ENCODE measurements around the gene GDPD1.
"Not testable (repeated sequence)": the region's sequence is repeated elsewhere in the genome, so short reads cannot be mapped to it uniquely, and the experiment has no call there.

GDPD1 gene

GRCh38 chr17:59254742-59255141, 34.4 kb downstream of the GDPD1 start:
- no peak for DNase-seq

DNA sequence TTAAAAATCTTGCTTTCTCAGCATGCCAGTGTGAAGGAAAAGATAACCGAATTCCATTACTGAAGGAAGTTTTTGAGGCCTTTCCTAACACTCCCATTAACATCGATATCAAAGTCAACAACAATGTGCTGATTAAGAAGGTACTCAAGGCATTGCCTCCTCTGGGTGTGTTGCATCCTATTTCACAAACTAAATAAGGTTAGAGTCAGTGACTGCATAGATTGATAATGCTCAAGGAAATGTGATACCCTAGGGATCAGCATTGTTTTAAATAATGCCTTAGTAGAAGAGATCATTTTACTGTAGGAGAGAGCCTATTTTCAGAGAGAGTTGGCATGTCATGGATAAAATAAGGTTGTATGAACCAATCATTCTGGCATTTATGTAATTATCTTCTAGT, 36.8 kb downstream of the GDPD1 start:
- no peak for DNase-seq

GRCh38 chr17:59260722-59261121, 40.4 kb downstream of the GDPD1 start:
- no peak for DNase-seq

DNA sequence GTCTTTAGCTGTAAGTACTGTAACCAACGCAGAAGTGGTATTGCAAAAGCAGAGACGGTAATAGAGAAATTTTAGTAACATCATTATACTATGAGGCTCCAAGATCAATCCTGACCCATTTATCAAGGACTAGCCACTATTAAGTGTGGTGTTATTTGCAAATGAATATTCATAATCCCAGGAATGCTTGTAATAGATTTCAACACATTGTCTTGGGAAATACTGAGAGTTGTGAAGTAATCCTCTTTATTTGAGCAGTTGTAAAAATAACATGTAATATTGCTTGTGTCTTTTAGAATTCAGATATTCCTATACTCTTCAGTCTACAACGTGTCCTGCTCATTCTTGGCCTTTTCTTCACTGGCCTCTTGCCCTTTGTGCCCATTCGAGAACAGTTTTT, 46.4 kb downstream of the GDPD1 start:
- DNase-seq = peak in 2 of 4 experiments; percentile 17 to 41

DNA sequence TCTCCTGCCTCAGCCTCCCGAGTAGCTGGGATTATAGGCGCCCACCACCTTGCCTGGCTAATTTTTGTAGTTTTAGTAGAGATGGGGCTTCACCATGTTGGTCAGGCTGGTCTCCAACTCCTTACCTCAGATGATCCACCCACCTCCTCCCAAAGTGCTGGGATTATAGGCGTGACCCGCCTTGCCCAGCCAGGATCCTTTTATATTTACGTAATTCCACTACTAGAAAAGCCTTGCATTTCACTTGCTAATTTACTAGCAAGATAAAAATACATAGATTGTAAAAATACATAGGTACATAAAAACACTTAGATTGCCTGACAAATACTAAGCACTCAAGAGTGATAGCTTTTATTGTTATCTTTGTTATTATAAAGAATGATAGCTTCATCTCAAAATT, 47.5 kb downstream of the GDPD1 start:
- no peak for DNase-seq

DNA sequence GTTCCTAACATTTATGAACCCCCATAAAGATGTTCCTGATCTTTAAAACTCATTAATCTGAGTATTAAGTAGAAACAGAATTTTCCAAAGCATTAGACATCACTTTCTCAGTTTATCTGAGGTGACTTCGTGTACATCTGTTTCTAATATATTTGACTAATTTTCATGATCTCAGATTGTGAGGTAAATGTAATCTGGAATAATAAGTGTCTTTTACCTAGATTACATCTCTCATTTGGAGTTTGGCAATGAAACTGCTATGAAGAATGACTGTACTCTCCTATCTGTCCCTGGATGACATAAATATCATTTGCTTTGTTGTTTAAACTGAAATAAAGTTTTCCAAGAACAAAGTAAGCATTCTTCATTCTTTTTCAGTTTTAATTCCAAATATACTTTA, 55.3 kb downstream of the GDPD1 start:
- no peak for DNase-seq

DNA sequence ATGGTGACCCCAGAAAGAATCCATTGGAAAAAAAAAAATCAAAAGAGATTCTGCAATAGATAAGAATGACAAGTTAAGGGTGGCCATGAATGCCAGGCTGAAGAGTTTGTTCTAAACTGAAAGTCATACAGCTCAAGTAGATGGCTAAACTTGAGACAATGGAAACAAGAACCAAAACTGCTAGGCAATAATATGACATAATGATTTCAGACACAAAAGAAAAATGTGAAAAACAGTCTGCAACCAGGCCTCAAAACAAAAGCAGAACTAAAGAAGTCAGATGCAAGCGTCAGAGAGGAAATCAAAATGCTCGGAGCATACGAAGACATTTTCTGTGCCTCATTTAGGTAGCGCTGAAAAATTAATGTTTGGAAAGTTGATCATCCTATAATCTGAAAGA, 56.7 kb downstream of the GDPD1 start:
- DNase-seq = peak; percentile 62 to 90 (median 75)

- DNase-seq = peak; percentile 34 to 85 (median 60)
Observed at GRCh38 chr17:59278406-59278805, 58.1 kb downstream of the GDPD1 start.

GRCh38 chr17:59284317-59284716, 64.0 kb downstream of the GDPD1 start:
- no peak for DNase-seq

DNA sequence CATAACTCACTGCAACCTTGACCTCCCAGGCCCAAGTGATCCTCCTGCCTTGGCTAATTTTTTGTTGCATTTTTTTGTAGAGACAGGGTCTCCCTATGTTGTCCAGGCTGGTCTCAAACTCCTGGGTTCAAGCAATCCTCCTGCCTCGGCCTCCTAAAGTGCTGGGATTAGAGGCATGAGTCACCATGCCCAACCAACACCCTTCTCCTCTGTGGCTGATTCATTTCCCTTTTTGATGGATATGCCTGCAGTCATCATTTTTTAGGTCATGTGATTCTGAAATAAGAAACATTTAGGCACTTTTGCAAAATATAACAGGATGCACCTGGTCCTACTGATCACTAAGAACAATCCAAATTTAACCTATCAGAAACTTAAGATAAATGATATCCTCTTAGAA, 67.1 kb downstream of the GDPD1 start:
- peak in 2 of 4 experiments; percentile 42 to 86 for DNase-seq

GRCh38 chr17:59287891-59288290, 67.6 kb downstream of the GDPD1 start:
- DNase-seq = peak in 2 of 4 experiments; percentile 18 to 53

DNA sequence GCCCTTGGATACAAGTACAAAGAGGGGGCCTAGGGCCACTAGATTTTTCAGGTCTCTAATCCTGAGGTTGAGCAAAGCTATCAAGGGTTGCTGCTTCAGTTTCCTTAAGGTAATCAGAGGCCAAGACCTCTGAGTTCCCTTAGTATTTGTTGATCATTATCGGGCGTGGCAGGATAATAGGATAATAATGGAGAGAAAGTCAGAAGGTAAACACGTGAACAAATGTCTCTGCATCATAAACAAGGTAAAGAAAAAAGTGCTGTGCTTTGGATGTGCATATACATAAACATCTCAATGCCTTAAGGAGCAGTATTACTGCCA, 69.6 kb downstream of the GDPD1 start:
- DNase-seq = no peak

DNA sequence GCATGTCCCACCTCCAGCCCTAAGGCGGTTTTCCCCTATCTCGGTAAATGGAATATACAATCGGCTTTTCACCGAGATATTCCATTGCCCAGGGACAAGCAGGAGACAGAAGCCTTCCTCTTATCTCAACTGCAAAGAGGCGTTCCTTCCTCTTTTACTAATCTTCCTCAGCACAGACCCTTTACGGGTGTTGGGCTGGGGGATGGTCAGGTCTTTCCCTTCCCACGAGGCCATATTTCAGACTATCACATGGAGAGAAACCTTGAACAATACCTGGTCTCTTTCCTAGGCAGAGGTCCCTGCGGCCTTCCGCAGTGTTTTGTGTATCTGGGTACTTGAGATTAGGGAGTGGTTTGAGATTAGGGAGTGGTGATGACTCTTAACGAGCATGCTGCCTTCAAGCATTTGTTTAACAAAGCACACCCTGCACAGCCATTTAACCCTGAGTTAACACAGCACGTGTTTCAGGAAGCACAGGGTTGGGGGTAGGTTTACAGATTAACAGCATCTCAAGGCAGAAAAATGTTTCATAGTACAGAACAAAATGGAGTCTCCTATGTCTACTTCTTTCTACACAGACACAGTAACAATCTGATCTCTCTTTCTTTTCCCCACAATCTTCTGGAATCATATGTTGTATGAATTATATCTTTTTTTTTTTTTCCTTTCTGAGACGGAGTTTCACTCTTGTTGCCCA, 70.1 kb downstream of the GDPD1 start:
- DNase-seq = not testable (repeated sequence)

- DNase-seq = no peak
Observed at GRCh38 chr17:59292174-59292523, 71.8 kb downstream of the GDPD1 start.

- no peak for DNase-seq
Observed at GRCh38 chr17:59296190-59296589, 75.9 kb downstream of the GDPD1 start.

GRCh38 chr17:59298521-59298920, 78.2 kb downstream of the GDPD1 start:
- no peak for DNase-seq

DNA sequence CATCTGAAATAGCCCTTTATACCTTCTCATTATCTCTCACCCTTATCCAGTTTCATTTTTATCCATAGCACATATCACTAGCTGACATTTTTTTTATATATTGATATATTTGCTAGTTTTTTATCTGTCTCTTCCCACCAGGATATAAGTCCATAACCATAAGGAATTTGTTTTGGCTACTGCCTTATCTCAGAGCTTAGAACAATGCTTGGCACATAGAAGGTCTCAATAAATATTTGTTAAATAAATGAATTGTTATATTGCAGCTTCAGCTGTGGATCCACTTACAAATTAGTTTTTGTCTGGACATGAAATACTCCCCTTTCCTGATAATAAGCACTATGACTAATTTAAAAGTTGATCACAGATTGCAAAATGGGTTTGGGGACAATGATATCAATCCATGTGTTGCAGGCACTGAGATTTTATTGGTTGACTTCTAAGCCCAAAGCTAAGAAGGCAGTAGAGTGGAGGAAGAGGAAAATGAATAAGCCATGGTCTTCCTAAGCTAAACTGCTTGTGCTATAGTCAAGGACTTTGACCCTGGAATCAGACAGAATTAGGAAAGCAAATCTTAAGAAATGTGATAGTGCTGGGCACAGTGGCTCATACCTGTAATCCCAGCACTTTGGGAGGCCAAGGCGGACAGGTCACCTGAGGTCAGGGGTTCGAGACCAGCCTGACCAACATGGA, 79.2 kb downstream of the GDPD1 start:
- DNase-seq = no peak

GRCh38 chr17:59300941-59301340, 80.6 kb downstream of the GDPD1 start:
- peak in 3 of 4 experiments; percentile 21 to 62 (median 49) for DNase-seq

DNA sequence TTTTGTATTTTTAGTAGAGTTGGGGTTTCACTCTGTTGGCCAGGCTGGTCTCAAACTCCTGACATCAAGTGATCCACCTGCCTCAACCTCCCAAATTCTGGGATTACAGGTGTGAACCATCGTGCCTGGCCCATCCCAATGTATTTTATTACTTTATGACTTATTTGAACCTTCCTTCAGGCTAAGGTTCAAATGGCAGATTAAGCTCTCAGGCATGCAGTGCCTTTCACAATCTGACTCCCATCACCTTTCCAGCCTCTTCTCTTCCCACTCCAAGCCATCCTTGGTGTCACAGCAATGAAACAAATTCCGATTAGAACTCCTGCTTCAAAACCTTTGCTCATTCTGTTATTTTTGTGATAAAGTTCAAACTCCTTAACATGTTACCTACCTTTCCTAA, 84.5 kb downstream of the GDPD1 start:
- DNase-seq = no peak

GRCh38 chr17:59310263-59310920, 90.1 kb downstream of the GDPD1 start:
- DNase-seq = no peak

- DNase-seq = peak; percentile 64 to 89 (median 78)
Observed at GRCh38 chr17:59311051-59311468, 90.7 kb downstream of the GDPD1 start.

GRCh38 chr17:59311521-59311920, 91.2 kb downstream of the GDPD1 start:
- DNase-seq = not testable (repeated sequence)

DNA sequence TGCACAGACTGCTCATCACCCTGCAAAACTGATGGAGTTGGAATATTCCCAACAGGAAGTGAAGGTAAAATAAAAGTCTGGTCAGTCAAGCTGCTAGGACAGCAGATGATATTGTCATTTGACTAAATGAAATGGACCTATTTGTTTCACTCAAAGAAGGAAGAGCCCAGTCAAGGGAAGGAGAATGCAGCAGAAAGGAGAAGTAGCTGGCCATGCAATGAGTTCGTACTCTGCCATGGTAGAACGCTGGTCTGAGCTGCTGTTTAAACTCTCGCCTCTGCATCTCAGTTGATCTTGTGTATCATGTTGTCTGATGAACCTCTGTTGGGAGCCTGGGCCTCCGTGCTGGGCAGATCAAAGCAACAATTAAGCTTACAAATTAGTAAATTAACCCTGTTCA, 95.6 kb downstream of the GDPD1 start:
- peak; percentile 48 to 68 (median 56) for DNase-seq
